Mesenteric fat pad (tissue), 1 donor: ENCODE measurements around the gene ANKIB1. TPM values are rescaled to one million over a fixed set of nuclear protein-coding genes. Genes with fewer than 3 reads are reported as not detected.
"Not testable (repeated sequence)": the region's sequence is repeated elsewhere in the genome, so short reads cannot be mapped to it uniquely, and the experiment has no call there.

ENCODE experiments used
- DNase-seq: peaks from one replicate; pipeline ENCODE4 v3.0.0-alpha.2; 2020; ENCODE audit warnings: low spot score
- microRNA-seq: library from miRNA; unstranded; fragments of <30 nt; microRNA quantifications from one replicate; pipeline ENCODE4 v1.2.0, GENCODE V29; 2020; ENCODE audit warnings: borderline number of aligned reads
- total RNA-seq: library from RNA; stranded (reverse); fragmentation: NEBNext Ultra II Directional; extraction: Animal tissue kit (Norgen Biotek cat#: 25700); gene quantifications from one replicate; pipeline ENCODE4 v1.2.1, GENCODE V29; 2021
- donor health status: DM: yes; HTN: yes; CAD: no.

The ANKIB1 gene
- total RNA-seq, 1 donor from 2014 or later: 66.9 TPM

DNA sequence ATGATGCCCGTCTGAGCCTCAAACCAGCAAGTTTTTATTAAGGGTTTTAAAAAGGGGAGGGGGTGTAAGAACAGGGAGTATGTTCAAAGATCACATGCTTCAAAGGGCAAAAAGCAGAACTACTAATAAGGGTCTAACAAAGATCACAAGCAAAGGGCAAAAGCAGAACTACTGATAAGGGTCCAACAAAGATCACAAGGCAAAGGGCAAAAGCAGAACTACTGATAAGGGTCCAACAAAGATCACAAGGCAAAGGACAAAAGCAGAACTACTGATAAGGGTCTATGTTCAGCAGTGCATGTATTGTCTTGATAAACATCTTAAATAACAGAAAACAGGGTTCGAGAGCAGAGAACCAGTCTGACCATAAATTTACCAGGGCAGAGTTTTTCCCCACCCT is 196.9 kb downstream of the ANKIB1 start:
- DNase-seq: not testable (repeated sequence)

DNA sequence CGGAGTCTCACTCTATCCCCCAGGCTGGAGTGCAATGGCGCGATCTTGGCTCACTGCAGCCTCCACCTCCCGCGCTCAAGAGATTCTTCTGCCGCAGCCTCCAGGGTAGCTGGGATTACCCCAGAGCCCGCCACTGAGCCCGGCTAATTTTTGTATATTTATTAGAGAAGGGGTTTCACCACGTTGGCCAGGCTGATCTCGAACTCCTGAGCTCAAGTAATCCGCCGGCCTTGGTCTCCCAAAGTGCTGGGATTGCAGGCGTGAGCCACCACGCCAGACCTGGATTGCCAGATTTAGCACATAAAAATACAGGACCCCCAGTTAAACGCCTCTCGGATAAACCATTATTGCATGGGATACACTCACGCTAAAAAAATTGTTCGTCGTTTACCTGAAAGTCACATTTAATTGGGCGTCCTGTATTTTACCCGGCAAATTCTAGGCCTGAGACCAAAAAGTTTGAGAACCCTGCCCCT is 201.1 kb downstream of the ANKIB1 start:
- DNase-seq: no peak

DNA sequence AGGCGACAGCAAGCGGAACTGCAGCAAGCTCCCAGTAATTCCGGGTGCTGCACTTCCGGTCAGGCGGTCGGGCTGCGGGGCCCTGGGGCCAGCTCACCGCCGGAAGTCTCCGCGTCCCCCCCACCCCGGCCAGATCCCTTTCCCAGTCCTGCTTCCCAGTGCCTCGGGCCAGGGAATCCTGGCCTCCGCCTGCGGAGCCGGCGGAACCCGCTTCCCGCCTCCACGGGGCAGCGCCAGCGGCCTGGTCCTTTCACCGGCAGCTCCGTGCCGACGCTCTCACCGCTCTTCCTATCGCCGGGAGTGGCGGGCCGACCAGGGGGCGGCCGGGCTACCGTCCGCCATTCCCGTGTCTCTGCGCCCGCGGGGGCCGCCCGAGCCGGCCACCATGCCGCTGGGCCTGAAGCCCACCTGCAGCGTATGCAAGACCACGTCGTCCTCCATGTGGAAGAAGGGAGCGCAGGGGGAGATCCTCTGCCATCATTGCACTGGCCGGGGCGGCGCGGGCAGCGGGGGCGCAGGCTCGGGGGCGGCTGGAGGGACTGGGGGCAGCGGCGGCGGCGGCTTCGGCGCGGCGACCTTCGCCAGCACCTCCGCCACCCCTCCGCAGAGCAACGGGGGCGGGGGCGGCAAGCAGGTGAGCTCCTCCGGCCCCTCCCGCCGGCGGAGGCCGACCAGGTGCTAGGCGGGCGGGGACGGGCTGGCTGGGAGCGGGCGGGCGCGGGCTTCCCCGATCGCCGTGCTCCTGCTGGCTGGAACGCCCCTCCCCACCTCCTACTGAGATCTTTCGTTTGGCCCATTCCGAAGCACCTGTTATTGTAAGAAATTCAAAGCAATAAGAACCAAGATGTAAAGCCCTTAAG is 201.8 kb downstream of the ANKIB1 start, which contains the start of gene GATAD1:
Gene GATAD1 (plus strand): TSS at position 138 of the 860 bp plus-strand sequence. CDS start 248 bp downstream, at position 386.
- peak; percentile 97 for DNase-seq

DNA sequence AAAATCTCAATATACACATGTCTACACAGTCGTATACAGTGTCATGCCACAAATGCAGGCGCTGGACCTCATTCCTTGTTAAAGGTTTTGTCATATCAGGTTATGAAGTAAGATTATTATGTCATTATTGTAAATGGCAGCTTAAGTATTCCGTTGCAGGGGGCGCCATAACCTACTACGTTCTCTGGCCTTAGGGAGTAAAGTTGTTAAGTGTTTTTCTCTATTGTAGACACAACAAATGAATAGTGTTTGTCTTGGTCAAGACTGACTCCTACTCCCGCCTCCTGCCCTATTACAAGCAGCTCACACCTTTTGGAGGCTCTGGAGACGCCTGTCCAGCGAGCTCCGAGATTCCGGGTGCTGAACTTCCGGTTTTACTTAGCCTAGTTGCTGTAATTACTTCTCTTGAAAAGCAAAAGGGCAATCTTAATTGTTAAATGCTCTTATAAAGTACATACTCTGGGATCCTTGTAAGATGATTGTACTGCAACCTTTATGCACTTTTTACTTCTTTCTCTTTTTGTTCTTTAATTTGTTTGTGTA is 202.5 kb downstream of the ANKIB1 start:
- no peak for DNase-seq

Small RNA genes within 50 kb of the gene (microRNA-seq; reads per million reads assigned to microRNA genes)
- gene MIR1285-1: not detected

Other genes with a start within 250 kb of the ANKIB1 start
- 36.6 TPM for gene CYP51A1, start 111.5 kb upstream of the ANKIB1 start, total RNA-seq
- gene LRRD1, start 66.8 kb upstream of the ANKIB1 start, total RNA-seq: not detected
- gene KRIT1, start 60 bp upstream of the ANKIB1 start, total RNA-seq: 29.0 TPM
- 29.6 TPM for gene GATAD1, start 201.5 kb downstream of the ANKIB1 start, total RNA-seq
- not detected for gene ERVW-1, start 232.0 kb downstream of the ANKIB1 start, total RNA-seq